Karpas-422 (cell line): ENCODE data around the gene UPP2. TPM values are rescaled to one million over a fixed set of nuclear protein-coding genes. Genes with fewer than 3 reads are reported as not detected.

Experiments
- DNase-seq: peaks from one replicate; pipeline ENCODE4 v3.0.0-alpha.2; 2015
- H2AFZ ChIP-seq: fragments of 200-600 bp; sonication (generic); 2 replicates; pipeline ENCODE4 v1.6.1; 2014; ENCODE audit warnings: antibody characterized with exemption, low read length, mixed read lengths
- H3K27ac ChIP-seq: fragments of 200-600 bp; sonication (generic); 2 replicates; pipeline ENCODE4 v1.5.1; 2014; ENCODE audit warnings: mild to moderate bottlenecking, low read length, moderate library complexity
- H3K27me3 ChIP-seq: fragments of 200-600 bp; sonication (generic); 2 replicates; pipeline ENCODE4 v1.6.1; 2014; ENCODE audit warnings: low read length, mixed read lengths
- H3K36me3 ChIP-seq: fragments of 200-600 bp; sonication (generic); 2 replicates; pipeline ENCODE4 v1.6.1; 2014; ENCODE audit warnings: low read length, mixed read lengths; ENCODE audit not compliant: insufficient read depth
- H3K4me1 ChIP-seq: fragments of 200-600 bp; sonication (generic); 2 replicates; pipeline ENCODE4 v1.6.1; 2014; ENCODE audit warnings: mild to moderate bottlenecking, low read length, mixed read lengths
- H3K4me2 ChIP-seq: fragments of 200-600 bp; sonication (generic); 2 replicates; pipeline ENCODE4 v1.6.1; 2014; ENCODE audit warnings: low read length, low read depth, mild to moderate bottlenecking; ENCODE audit not compliant: poor library complexity, severe bottlenecking
- H3K4me3 ChIP-seq: fragments of 200-600 bp; sonication (generic); 2 replicates; pipeline ENCODE4 v1.5.1; 2014; ENCODE audit warnings: mild to moderate bottlenecking, antibody characterized with exemption, low read length, mixed read lengths
- H3K79me2 ChIP-seq: fragments of 200-600 bp; sonication (generic); 2 replicates; pipeline ENCODE4 v1.6.1; 2014; ENCODE audit warnings: mild to moderate bottlenecking, low read length, mixed read lengths
- H3K9ac ChIP-seq: fragments of 200-600 bp; sonication (generic); 2 replicates; pipeline ENCODE4 v1.6.0; 2014; ENCODE audit warnings: low read length
- H3K9me2 ChIP-seq: fragments of 200-600 bp; sonication (generic), shearing (Covaris generic); replicated peaks from 2 replicates; pipeline ENCODE4 v1.6.0; 2014; ENCODE audit warnings: mild to moderate bottlenecking, low read length, moderate library complexity; ENCODE audit not compliant: insufficient read depth
- H3K9me3 ChIP-seq: fragments of 300-700, 200-600 bp; sonication (generic); 2 replicates; pipeline ENCODE4 v1.6.1; 2014; ENCODE audit warnings: low read length, mixed read lengths
- H4K20me1 ChIP-seq: fragments of 200-600 bp; sonication (generic); 2 replicates; pipeline ENCODE4 v1.6.1; 2014; ENCODE audit warnings: mild to moderate bottlenecking, antibody characterized with exemption, low read length, low read depth; ENCODE audit not compliant: insufficient read depth
- total RNA-seq: library from RNA; depleted of rRNA; stranded (reverse); fragments of >200 nt; shearing (Covaris generic); gene quantifications from 2 replicates; pipeline ENCODE4 v1.2.3, GENCODE V29; 2014; ENCODE audit warnings: low replicate concordance; rRNA removed

The UPP2 gene
- not detected in 2 replicates for total RNA-seq

GRCh38 chr2:158101384-158101926 lies at the start of gene UPP2:
UPP2 (plus strand) TSS chr2:158101876; CDS start chr2:158102064, 188 bp downstream.
- H3K9me3 ChIP-seq, result no peaks in the 10 kb centered on the region
- H2AFZ ChIP-seq, result no peak within 1 kb of the TSS
- H3K9me2 ChIP-seq, result no peaks in the 10 kb centered on the region
- no peaks in the 10 kb centered on the region for H4K20me1 ChIP-seq
- H3K9ac ChIP-seq, result no peak within 1 kb of the TSS
- no peaks in the 10 kb centered on the region for H3K79me2 ChIP-seq
- no peaks in the 10 kb centered on the region for H3K4me1 ChIP-seq
- no peak within 1 kb of the TSS for H3K4me3 ChIP-seq
- DNase-seq, result no peak
- H3K27me3 ChIP-seq, result no peaks in the 10 kb centered on the region
- H3K27ac ChIP-seq, result no peak within 1 kb of the TSS
- no peak within 1 kb of the TSS for H3K4me2 ChIP-seq
- H3K36me3 ChIP-seq, result no peaks in the 10 kb centered on the region

GRCh38 chr2:158052761-158053160 lies 48.9 kb upstream of the UPP2 start:
- Histone ChIP-seq H3K79me2 (no peaks in the 10 kb centered on the region), H3K27me3 (no peaks in the 10 kb centered on the region), H3K9ac (no peak overlapping the region)

GRCh38 chr2:158056875-158057274 lies 44.8 kb upstream of the UPP2 start:
- no peak for DNase-seq
- no peaks in the 10 kb centered on the region for H3K36me3 ChIP-seq
- no peak overlapping the region for H3K4me2 ChIP-seq
- H3K27me3 ChIP-seq, result no peaks in the 10 kb centered on the region
- H3K9me3 ChIP-seq, result no peaks in the 10 kb centered on the region
- H3K4me3 ChIP-seq, result no peak overlapping the region
- H3K9me2 ChIP-seq, result no peaks in the 10 kb centered on the region
- H2AFZ ChIP-seq, result no peak overlapping the region
- no peaks in the 10 kb centered on the region for H3K4me1 ChIP-seq
- no peaks in the 10 kb centered on the region for H4K20me1 ChIP-seq
- H3K79me2 ChIP-seq, result no peaks in the 10 kb centered on the region
- no peak overlapping the region for H3K27ac ChIP-seq
- no peak overlapping the region for H3K9ac ChIP-seq

More at GRCh38 chr2:158052761-158053160, 48.9 kb upstream of the UPP2 start:
- Histone ChIP-seq H4K20me1 (no peaks in the 10 kb centered on the region), H2AFZ (no peak overlapping the region), H3K4me1 (no peaks in the 10 kb centered on the region), H3K4me3 (no peak overlapping the region), H3K27ac (no peak overlapping the region), H3K9me2 (no peaks in the 10 kb centered on the region), H3K9me3 (no peaks in the 10 kb centered on the region), H3K36me3 (no peaks in the 10 kb centered on the region), H3K4me2 (no peak overlapping the region)
- DNase-seq, result no peak

GRCh38 chr2:158060160-158060834 lies 41.4 kb upstream of the UPP2 start:
- H2AFZ ChIP-seq, result no peak overlapping the region
- H3K36me3 ChIP-seq, result no peaks in the 10 kb centered on the region
- H3K27ac ChIP-seq, result no peak overlapping the region
- no peaks in the 10 kb centered on the region for H3K79me2 ChIP-seq
- no peak overlapping the region for H3K9ac ChIP-seq
- DNase-seq, result no peak
- H4K20me1 ChIP-seq, result no peaks in the 10 kb centered on the region
- no peaks in the 10 kb centered on the region for H3K9me3 ChIP-seq
- no peaks in the 10 kb centered on the region for H3K4me1 ChIP-seq
- no peak overlapping the region for H3K4me2 ChIP-seq
- H3K9me2 ChIP-seq, result no peaks in the 10 kb centered on the region
- no peaks in the 10 kb centered on the region for H3K27me3 ChIP-seq
- no peak overlapping the region for H3K4me3 ChIP-seq

- Histone ChIP-seq H3K9me3 (no peaks in the 10 kb centered on the region), H3K79me2 (no peaks in the 10 kb centered on the region), H3K27ac (no peak overlapping the region), H3K27me3 (no peaks in the 10 kb centered on the region), H3K4me2 (no peak overlapping the region), H2AFZ (no peak overlapping the region), H3K36me3 (no peaks in the 10 kb centered on the region), H3K4me1 (no peaks in the 10 kb centered on the region), H4K20me1 (no peaks in the 10 kb centered on the region), H3K9me2 (no peaks in the 10 kb centered on the region), H3K9ac (no peak overlapping the region), H3K4me3 (no peak overlapping the region)
- no peak for DNase-seq
Measured at GRCh38 chr2:158060835-158061435, 40.7 kb upstream of the UPP2 start.

- no peak overlapping the region for H3K9ac ChIP-seq
- no peaks in the 10 kb centered on the region for H4K20me1 ChIP-seq
- no peak overlapping the region for H3K27ac ChIP-seq
- H3K9me3 ChIP-seq, result no peaks in the 10 kb centered on the region
- no peaks in the 10 kb centered on the region for H3K79me2 ChIP-seq
- H3K9me2 ChIP-seq, result no peaks in the 10 kb centered on the region
- H3K36me3 ChIP-seq, result no peaks in the 10 kb centered on the region
- no peak overlapping the region for H2AFZ ChIP-seq
- no peaks in the 10 kb centered on the region for H3K4me1 ChIP-seq
- H3K4me3 ChIP-seq, result no peak overlapping the region
- no peaks in the 10 kb centered on the region for H3K27me3 ChIP-seq
- no peak overlapping the region for H3K4me2 ChIP-seq
- DNase-seq, result no peak
Measured at GRCh38 chr2:158061763-158062162, 39.9 kb upstream of the UPP2 start.

GRCh38 chr2:158066046-158066713 lies 35.5 kb upstream of the UPP2 start:
- H3K27me3 ChIP-seq, result no peaks in the 10 kb centered on the region

GRCh38 chr2:158071018-158071417 lies 30.7 kb upstream of the UPP2 start:
- no peak overlapping the region for H3K27ac ChIP-seq
- no peaks in the 10 kb centered on the region for H4K20me1 ChIP-seq
- no peak overlapping the region for H3K9ac ChIP-seq
- DNase-seq, result no peak
- no peaks in the 10 kb centered on the region for H3K9me3 ChIP-seq
- H3K36me3 ChIP-seq, result no peaks in the 10 kb centered on the region
- no peaks in the 10 kb centered on the region for H3K4me1 ChIP-seq
- H3K79me2 ChIP-seq, result no peaks in the 10 kb centered on the region
- no peaks in the 10 kb centered on the region for H3K27me3 ChIP-seq
- H3K4me3 ChIP-seq, result no peak overlapping the region
- H3K4me2 ChIP-seq, result no peak overlapping the region
- H3K9me2 ChIP-seq, result no peaks in the 10 kb centered on the region
- no peak overlapping the region for H2AFZ ChIP-seq

More at GRCh38 chr2:158066046-158066713, 35.5 kb upstream of the UPP2 start:
- no peak overlapping the region for H3K4me2 ChIP-seq
- no peaks in the 10 kb centered on the region for H4K20me1 ChIP-seq
- no peaks in the 10 kb centered on the region for H3K36me3 ChIP-seq
- H3K79me2 ChIP-seq, result no peaks in the 10 kb centered on the region
- H3K9me3 ChIP-seq, result no peaks in the 10 kb centered on the region
- no peak overlapping the region for H3K9ac ChIP-seq
- H3K4me1 ChIP-seq, result no peaks in the 10 kb centered on the region
- H3K4me3 ChIP-seq, result no peak overlapping the region
- H2AFZ ChIP-seq, result no peak overlapping the region
- H3K27ac ChIP-seq, result no peak overlapping the region
- no peaks in the 10 kb centered on the region for H3K9me2 ChIP-seq
- DNase-seq, result no peak
